22Rv1 (cell line): ENCODE data around the gene STX11.
"Not testable (repeated sequence)": the region's sequence is repeated elsewhere in the genome, so short reads cannot be mapped to it uniquely, and the experiment has no call there.

Source experiments
- H3K27ac ChIP-seq: fragments of 450-650 bp; 2 replicates; pipeline ENCODE4 v1.5.1; 2017
- ZFX ChIP-seq: fragments of 450-650 bp; IDR thresholded peaks from 2 replicates; pipeline ENCODE4 v1.6.1; 2017; ENCODE audit warnings: antibody characterized with exemption, borderline replicate concordance
- TF ChIP-seq, protein P1 (sequence below): fragments of 450-650 bp; IDR thresholded peaks from 2 replicates; pipeline ENCODE4 v1.5.1; 2017; ENCODE audit warnings: mild to moderate bottlenecking

The STX11 gene

GRCh38 chr6:144171406-144171805 lies 21.1 kb downstream of the STX11 start:
- H3K27ac ChIP-seq, result no peak overlapping the region
- TF ChIP-seq, protein P1, sequence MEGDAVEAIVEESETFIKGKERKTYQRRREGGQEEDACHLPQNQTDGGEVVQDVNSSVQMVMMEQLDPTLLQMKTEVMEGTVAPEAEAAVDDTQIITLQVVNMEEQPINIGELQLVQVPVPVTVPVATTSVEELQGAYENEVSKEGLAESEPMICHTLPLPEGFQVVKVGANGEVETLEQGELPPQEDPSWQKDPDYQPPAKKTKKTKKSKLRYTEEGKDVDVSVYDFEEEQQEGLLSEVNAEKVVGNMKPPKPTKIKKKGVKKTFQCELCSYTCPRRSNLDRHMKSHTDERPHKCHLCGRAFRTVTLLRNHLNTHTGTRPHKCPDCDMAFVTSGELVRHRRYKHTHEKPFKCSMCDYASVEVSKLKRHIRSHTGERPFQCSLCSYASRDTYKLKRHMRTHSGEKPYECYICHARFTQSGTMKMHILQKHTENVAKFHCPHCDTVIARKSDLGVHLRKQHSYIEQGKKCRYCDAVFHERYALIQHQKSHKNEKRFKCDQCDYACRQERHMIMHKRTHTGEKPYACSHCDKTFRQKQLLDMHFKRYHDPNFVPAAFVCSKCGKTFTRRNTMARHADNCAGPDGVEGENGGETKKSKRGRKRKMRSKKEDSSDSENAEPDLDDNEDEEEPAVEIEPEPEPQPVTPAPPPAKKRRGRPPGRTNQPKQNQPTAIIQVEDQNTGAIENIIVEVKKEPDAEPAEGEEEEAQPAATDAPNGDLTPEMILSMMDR, result no peak
- no peak for TF ChIP-seq ZFX

DNA sequence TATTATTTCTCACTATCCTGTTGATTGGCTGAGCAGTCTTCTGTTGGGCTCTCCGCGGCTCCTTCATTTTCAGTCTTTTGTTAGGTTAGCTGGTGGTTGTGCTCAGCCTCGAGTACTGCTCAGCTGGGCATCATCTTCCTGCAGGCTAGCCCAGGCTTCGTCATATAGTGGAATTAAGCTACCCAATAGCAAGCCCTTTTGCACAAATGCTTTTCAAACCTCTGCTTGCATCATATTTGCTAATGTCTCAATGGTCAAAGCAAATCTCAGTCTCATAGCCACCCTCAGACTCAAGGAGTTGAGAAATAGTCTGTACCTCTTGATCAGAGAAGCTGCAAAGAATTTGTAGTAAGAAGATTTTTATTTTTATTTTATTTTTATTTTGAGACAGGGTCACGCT lies 23.7 kb downstream of the STX11 start:
- no peak overlapping the region for H3K27ac ChIP-seq
- TF ChIP-seq, protein P1, result no peak
- TF ChIP-seq ZFX, result no peak

DNA sequence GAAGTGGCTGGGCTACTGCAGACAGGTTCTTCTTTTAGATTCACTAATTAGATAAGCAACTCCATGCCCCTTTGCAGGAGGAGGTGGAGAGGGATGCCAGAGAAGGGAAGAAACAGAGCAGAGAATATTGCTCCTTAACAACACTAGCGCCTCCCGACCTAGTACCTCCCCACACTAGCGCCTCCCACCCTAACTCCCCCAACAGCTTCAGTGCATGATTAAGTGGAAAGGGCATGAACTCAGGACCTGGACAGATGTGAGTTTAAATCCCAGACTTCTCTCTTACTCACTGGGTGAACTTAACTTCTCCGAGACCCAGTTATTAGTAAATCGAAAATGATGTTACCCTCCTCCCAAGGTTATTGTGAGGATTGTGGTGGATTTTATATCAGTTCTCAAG lies 25.7 kb downstream of the STX11 start:
- no peak overlapping the region for H3K27ac ChIP-seq
- TF ChIP-seq, protein P1, result no peak
- no peak for TF ChIP-seq ZFX

- no peak overlapping the region for H3K27ac ChIP-seq
- TF ChIP-seq, protein P1, result no peak
- TF ChIP-seq ZFX, result no peak
These were observed 27.4 kb downstream of the STX11 start for GRCh38 chr6:144177726-144178125.

GRCh38 chr6:144178323-144178722 lies 28.0 kb downstream of the STX11 start:
- H3K27ac ChIP-seq, result no peak overlapping the region
- TF ChIP-seq, protein P1, result no peak
- no peak for TF ChIP-seq ZFX

DNA sequence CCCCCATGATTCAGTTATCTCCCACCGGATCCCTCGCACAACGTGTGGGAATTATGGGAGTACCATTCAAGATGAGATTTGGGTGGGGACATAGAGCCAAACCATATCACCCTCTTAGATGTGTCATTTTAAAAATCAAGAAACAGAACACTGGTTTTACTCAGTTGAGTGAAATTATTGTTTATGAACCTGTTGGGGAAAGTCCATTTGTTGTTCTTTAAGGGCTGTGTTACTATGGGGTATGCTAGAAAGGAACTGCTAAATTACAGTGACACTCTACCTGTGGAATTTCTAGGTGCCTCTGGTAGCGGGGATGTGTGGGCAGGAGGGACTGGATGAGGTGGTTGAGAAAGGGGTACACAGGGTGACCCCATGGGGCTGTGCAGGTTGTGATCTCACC lies 28.9 kb downstream of the STX11 start:
- no peak for TF ChIP-seq ZFX
- TF ChIP-seq, protein P1, result no peak

GRCh38 chr6:144179828-144180227 lies 29.5 kb downstream of the STX11 start:
- H3K27ac ChIP-seq, result no peak overlapping the region
- no peak for TF ChIP-seq ZFX
- TF ChIP-seq, protein P1, result no peak

More for the DNA sequence above, 28.9 kb downstream of the STX11 start:
- H3K27ac ChIP-seq, result no peak overlapping the region

- not testable (repeated sequence) for H3K27ac ChIP-seq
These were observed 30.0 kb downstream of the STX11 start for GRCh38 chr6:144180354-144180753.
